Activated T-cell treated with anti-CD3 and anti-CD28 coated beads, Interleukin-2, amount 50 U/mL, for 72 hours (primary cell): Measurements from ENCODE around the gene DLGAP1. TPM values are rescaled to one million over a fixed set of nuclear protein-coding genes. Genes with fewer than 3 reads are reported as not detected.

Experiments used
- ATAC-seq, 2 donors: fragments of 150-1000 bp; cut with Tn5 transposase; replicated peaks in 1 of 2; 2 replicates each; pipeline ENCODE4 v1.10.0; 2021; ENCODE audit warnings: moderate library complexity in 2 of 2, mild to moderate bottlenecking in 1 of 2
- DNase-seq, 2 donors: peaks; one replicate each; pipeline ENCODE4 v3.0.0; 2021 to 2022; ENCODE audit warnings: mixed read lengths in 1 of 2
- H3K27ac Mint-ChIP-seq: one replicate; pipeline ENCODE4 v1.8.0; 2022; ENCODE audit warnings: mild to moderate bottlenecking, moderate library complexity, mixed read lengths
- H3K27me3 Mint-ChIP-seq: one replicate; pipeline ENCODE4 v1.8.0; 2022; ENCODE audit warnings: low read depth, mixed read lengths
- H3K36me3 Mint-ChIP-seq, 2 donors: one replicate each; pipeline ENCODE4 v1.8.0; 2022; ENCODE audit warnings: mixed read lengths in 2 of 2, mild to moderate bottlenecking in 1 of 2; ENCODE audit not compliant: insufficient read depth in 2 of 2
- H3K4me1 Mint-ChIP-seq: one replicate; pipeline ENCODE4 v1.8.0; 2022; ENCODE audit warnings: low read depth, mixed read lengths
- H3K4me3 Mint-ChIP-seq, 2 donors: one replicate each; pipeline ENCODE4 v1.8.0; 2022; ENCODE audit warnings: mild to moderate bottlenecking in 2 of 2, mixed read lengths in 2 of 2, moderate library complexity in 2 of 2
- H3K9me3 Mint-ChIP-seq, 2 donors: one replicate each; pipeline ENCODE4 v1.8.0; 2022; ENCODE audit warnings: mixed read lengths in 2 of 2
- total RNA-seq, 2 donors: library from RNA; stranded (reverse); gene quantifications; one replicate each; pipeline ENCODE4 v1.2.3, GENCODE V29; 2022

Gene DLGAP1
- total RNA-seq, 2 donors from 2014 or later = 0.17 to 0.51 TPM

GRCh38 chr18:3649633-3650426 lies 805.3 kb downstream of the DLGAP1 start:
- ATAC-seq (no peak), DNase-seq (no peak)
- Mint-ChIP-seq H3K27me3 (no peaks in the 10 kb centered on the region), H3K4me3 (no peak overlapping the region), H3K27ac (no peak overlapping the region), H3K9me3 (no peaks in the 10 kb centered on the region), H3K36me3 (no peaks in the 10 kb centered on the region), H3K4me1 (peaks cover 49% of the 10 kb centered on the region)

GRCh38 chr18:3649135-3649632 lies 805.9 kb downstream of the DLGAP1 start:
- no peak overlapping the region for H3K4me3 Mint-ChIP-seq
- H3K27me3 Mint-ChIP-seq = no peaks in the 10 kb centered on the region
- H3K27ac Mint-ChIP-seq = no peak overlapping the region
- H3K9me3 Mint-ChIP-seq = no peaks in the 10 kb centered on the region
- no peaks in the 10 kb centered on the region for H3K36me3 Mint-ChIP-seq
- ATAC-seq (no peak), DNase-seq (no peak)
- peaks cover 47% of the 10 kb centered on the region for H3K4me1 Mint-ChIP-seq

- Mint-ChIP-seq H3K9me3 (peaks cover 2 to 3% of the 10 kb centered on the region in 2 donors), H3K27ac (no peak overlapping the region), H3K36me3 (no peaks in the 10 kb centered on the region), H3K4me1 (peaks cover 46% of the 10 kb centered on the region), H3K4me3 (no peak overlapping the region), H3K27me3 (no peaks in the 10 kb centered on the region)
- ATAC-seq (no peak), DNase-seq (no peak)
These were observed 806.5 kb downstream of the DLGAP1 start for GRCh38 chr18:3648641-3649040.

GRCh38 chr18:3648200-3648599 lies 806.9 kb downstream of the DLGAP1 start:
- Mint-ChIP-seq H3K4me3 (no peak overlapping the region), H3K9me3 (peaks cover 2 to 3% of the 10 kb centered on the region in 2 donors), H3K27me3 (no peaks in the 10 kb centered on the region), H3K36me3 (no peaks in the 10 kb centered on the region), H3K4me1 (peaks cover 46% of the 10 kb centered on the region), H3K27ac (no peak overlapping the region)
- DNase-seq (no peak), ATAC-seq (no peak)

GRCh38 chr18:3647636-3648035 lies 807.5 kb downstream of the DLGAP1 start:
- H3K9me3 Mint-ChIP-seq = peaks cover 2 to 3% of the 10 kb centered on the region in 2 donors
- ATAC-seq (no peak), DNase-seq (no peak)
- no peak overlapping the region for H3K27ac Mint-ChIP-seq
- H3K36me3 Mint-ChIP-seq = no peaks in the 10 kb centered on the region
- peaks cover 46% of the 10 kb centered on the region for H3K4me1 Mint-ChIP-seq
- no peaks in the 10 kb centered on the region for H3K27me3 Mint-ChIP-seq
- no peak overlapping the region for H3K4me3 Mint-ChIP-seq

GRCh38 chr18:3645384-3646156 lies 809.5 kb downstream of the DLGAP1 start:
- H3K36me3 Mint-ChIP-seq = no peaks in the 10 kb centered on the region
- no peak overlapping the region for H3K4me3 Mint-ChIP-seq
- DNase-seq (no peak), ATAC-seq (no peak)
- H3K27ac Mint-ChIP-seq = no peak overlapping the region
- H3K27me3 Mint-ChIP-seq = no peaks in the 10 kb centered on the region
- H3K4me1 Mint-ChIP-seq = peaks cover 49% of the 10 kb centered on the region
- H3K9me3 Mint-ChIP-seq = peaks cover 2 to 3% of the 10 kb centered on the region in 2 donors

GRCh38 chr18:3634250-3634939 lies 820.7 kb downstream of the DLGAP1 start:
- peak overlapping the region in 1 of 2 donors; percentile 51 for H3K4me3 Mint-ChIP-seq
- peak in 1 of 2 donors; percentile 25 for ATAC-seq

GRCh38 chr18:3631887-3632286 lies 823.2 kb downstream of the DLGAP1 start:
- Mint-ChIP-seq H3K36me3 (no peaks in the 10 kb centered on the region), H3K27ac (no peak overlapping the region), H3K9me3 (no peaks in the 10 kb centered on the region), H3K27me3 (no peaks in the 10 kb centered on the region), H3K4me3 (no peak overlapping the region), H3K4me1 (peaks cover 31% of the 10 kb centered on the region)
- DNase-seq (no peak), ATAC-seq (no peak)

More at GRCh38 chr18:3634250-3634939, 820.7 kb downstream of the DLGAP1 start:
- Mint-ChIP-seq H3K9me3 (no peaks in the 10 kb centered on the region), H3K27me3 (no peaks in the 10 kb centered on the region), H3K27ac (peak overlapping the region; percentile 63), H3K4me1 (peaks cover 31% of the 10 kb centered on the region), H3K36me3 (no peaks in the 10 kb centered on the region)
- no peak for DNase-seq

- H3K27ac Mint-ChIP-seq = no peak overlapping the region
- H3K9me3 Mint-ChIP-seq = no peaks in the 10 kb centered on the region
- no peak for ATAC-seq
- peaks cover 38% of the 10 kb centered on the region for H3K4me1 Mint-ChIP-seq
- no peak overlapping the region for H3K4me3 Mint-ChIP-seq
- DNase-seq = no peak
- H3K27me3 Mint-ChIP-seq = no peaks in the 10 kb centered on the region
- no peaks in the 10 kb centered on the region for H3K36me3 Mint-ChIP-seq
These were observed 828.1 kb downstream of the DLGAP1 start for GRCh38 chr18:3626929-3627458.

GRCh38 chr18:3625742-3626091 lies 829.4 kb downstream of the DLGAP1 start:
- Mint-ChIP-seq H3K36me3 (no peaks in the 10 kb centered on the region), H3K9me3 (no peaks in the 10 kb centered on the region), H3K27me3 (no peaks in the 10 kb centered on the region), H3K27ac (no peak overlapping the region), H3K4me1 (peaks cover 38% of the 10 kb centered on the region), H3K4me3 (peak overlapping the region in 1 of 2 donors; percentile 15)
- ATAC-seq (no peak), DNase-seq (no peak)

- H3K36me3 Mint-ChIP-seq = no peaks in the 10 kb centered on the region
- no peaks in the 10 kb centered on the region for H3K9me3 Mint-ChIP-seq
- peaks cover 38% of the 10 kb centered on the region for H3K4me1 Mint-ChIP-seq
- H3K27me3 Mint-ChIP-seq = no peaks in the 10 kb centered on the region
- DNase-seq (peak; percentile 74 to 83), ATAC-seq (peak; percentile 92 to 96)
- peak overlapping the region; percentile 74 to 81 for H3K4me3 Mint-ChIP-seq
- peak overlapping the region; percentile 93 for H3K27ac Mint-ChIP-seq
These were observed 830.0 kb downstream of the DLGAP1 start for GRCh38 chr18:3624935-3625741.

GRCh38 chr18:3624546-3624934 lies 830.6 kb downstream of the DLGAP1 start:
- DNase-seq (no peak), ATAC-seq (no peak)
- H3K4me3 Mint-ChIP-seq = peak overlapping the region; percentile 74 to 81
- H3K4me1 Mint-ChIP-seq = peaks cover 38% of the 10 kb centered on the region
- H3K36me3 Mint-ChIP-seq = no peaks in the 10 kb centered on the region
- H3K27me3 Mint-ChIP-seq = no peaks in the 10 kb centered on the region
- peak overlapping the region; percentile 93 for H3K27ac Mint-ChIP-seq
- no peaks in the 10 kb centered on the region for H3K9me3 Mint-ChIP-seq
